ENCODE measurements around the gene ADAMTS10. TPM values are rescaled to one million over a fixed set of nuclear protein-coding genes. Genes with fewer than 3 reads are reported as not detected.

The ADAMTS10 gene
- total and polyA plus RNA-seq, 12 donors, result 2.0 to 190 (median 25.8) TPM

DNA sequence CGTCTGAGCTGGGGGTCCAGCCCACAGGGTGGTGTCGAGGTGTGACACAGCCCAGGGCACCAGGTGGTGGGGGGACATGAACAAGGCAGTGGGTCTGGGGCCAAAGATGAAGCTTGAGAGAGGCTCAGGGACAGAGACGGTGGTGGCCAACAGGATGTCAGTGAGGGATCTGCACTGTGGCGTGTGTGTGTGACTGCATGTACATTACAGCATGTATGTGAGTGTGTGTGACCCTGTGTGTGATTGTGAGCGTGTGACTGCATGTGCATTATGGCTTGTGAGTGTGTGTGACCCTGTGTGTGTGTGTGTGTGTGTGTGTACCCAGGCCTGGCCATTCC lies 1.6 kb downstream of the ADAMTS10 start:
- no peak for TF ChIP-seq CTCF (IDR thresholded peaks at IDR 0.05)
- no peak for TF ChIP-seq POLR2A (IDR thresholded peaks at IDR 0.05)
- no peak for DNase-seq
- peaks cover 0 to 5% of the 10 kb centered on the region in 2 donors for H3K36me3 ChIP-seq (replicated peaks in 1 of 2)
- peak overlapping the region in 2 of 4 donors; percentile 54 to 81 for H3K4me3 ChIP-seq
- H3K9me3 ChIP-seq (replicated peaks in 1 of 3), result no peaks in the 10 kb centered on the region
- intact Hi-C loops (cut with DNase I), result no loop called here
- no peaks in the 10 kb centered on the region for H3K27me3 ChIP-seq
- 37 to 53% (median 47%) methylated on average over 5 of the region's 5 CpGs for WGBS, 4 donors
- H3K4me1 ChIP-seq (replicated peaks in 1 of 2), result peaks cover 17 to 21% of the 10 kb centered on the region in 2 donors
- H3K27ac ChIP-seq, result peak overlapping the region in 3 of 5 donors; percentile 77 to 85 (median 85)

DNA sequence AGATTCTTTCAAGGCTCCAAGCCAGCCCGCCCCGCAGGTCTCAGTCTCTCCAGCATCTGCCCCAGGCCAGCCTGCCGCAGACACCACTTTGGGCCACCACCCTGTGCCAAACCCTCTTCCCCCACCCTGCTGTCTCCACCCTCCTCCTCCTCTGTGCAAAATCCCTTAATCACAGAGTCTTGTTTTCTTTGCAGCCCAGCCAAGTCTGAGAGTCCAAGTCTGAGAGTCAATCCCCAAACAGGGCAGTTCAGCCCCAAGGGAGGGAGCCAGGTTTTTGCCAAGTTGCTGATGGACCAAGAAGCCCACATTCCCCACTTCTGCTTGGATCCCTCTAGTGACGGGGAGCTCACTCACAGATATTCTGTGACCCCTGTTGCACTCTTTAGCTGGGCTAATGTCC lies 3.1 kb downstream of the ADAMTS10 start:
- TF ChIP-seq POLR2A (IDR thresholded peaks at IDR 0.05), result no peak
- TF ChIP-seq CTCF (IDR thresholded peaks at IDR 0.05), result no peak
- intact Hi-C loops (cut with DNase I), result no loop called here
- peak in 5 of 7 donors; percentile 24 to 65 (median 43) for DNase-seq
- Histone ChIP-seq H3K9me3 (replicated peaks in 1 of 3) (no peaks in the 10 kb centered on the region), H3K4me1 (replicated peaks in 1 of 2) (peaks cover 17 to 21% of the 10 kb centered on the region in 2 donors), H3K27ac (peak overlapping the region in 1 of 5 donors; percentile 6), H3K27me3 (no peaks in the 10 kb centered on the region), H3K4me3 (no peak overlapping the region), H3K36me3 (replicated peaks in 1 of 2) (peaks cover 0 to 16% of the 10 kb centered on the region in 2 donors)
- WGBS, 4 donors, result 47 to 81% (median 67%) methylated on average over 4 of the region's 4 CpGs

DNA sequence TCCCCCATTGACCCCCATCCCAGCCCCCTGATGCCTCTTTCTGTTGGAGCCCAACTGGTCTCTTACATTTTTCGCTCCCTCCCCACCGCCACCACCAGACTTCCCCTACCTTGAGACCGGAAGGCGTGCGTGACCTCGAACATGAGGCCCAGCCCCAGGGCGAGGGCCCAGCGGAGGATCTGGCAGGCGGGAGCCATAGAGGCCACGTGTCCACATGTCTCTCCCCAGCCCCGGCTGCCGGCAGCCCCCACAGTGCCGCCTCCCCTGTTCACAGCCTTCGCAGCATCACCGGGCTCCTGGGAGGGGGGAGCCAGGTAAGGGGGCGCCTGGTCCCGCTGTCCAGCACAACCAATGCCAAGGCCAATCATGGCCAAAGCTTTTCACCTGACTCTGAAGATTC lies 5.0 kb downstream of the ADAMTS10 start:
- Histone ChIP-seq H3K36me3 (replicated peaks in 1 of 2) (peaks cover 0 to 30% of the 10 kb centered on the region in 2 donors), H3K27me3 (no peaks in the 10 kb centered on the region), H3K4me1 (replicated peaks in 1 of 2) (peaks cover 10 to 11% of the 10 kb centered on the region in 2 donors), H3K4me3 (no peak overlapping the region), H3K27ac (no peak overlapping the region), H3K9me3 (replicated peaks in 1 of 3) (no peaks in the 10 kb centered on the region)
- TF ChIP-seq CTCF (IDR thresholded peaks at IDR 0.05) (no peak), POLR2A (IDR thresholded peaks at IDR 0.05) (no peak)
- WGBS, 4 donors, result 94 to 97% (median 95%) methylated on average over 15 to 17 of the region's 17 CpGs
- intact Hi-C loops (cut with DNase I), result no loop called here
- no peak for DNase-seq

GRCh38 chr19:8601796-8602195 lies 8.7 kb downstream of the ADAMTS10 start:
- H3K27me3 ChIP-seq, result no peaks in the 10 kb centered on the region
- no peaks in the 10 kb centered on the region for H3K4me1 ChIP-seq (replicated peaks in 1 of 2)
- H3K36me3 ChIP-seq (replicated peaks in 1 of 2), result peaks cover 0 to 45% of the 10 kb centered on the region in 2 donors
- H3K27ac ChIP-seq, result no peak overlapping the region
- no peaks in the 10 kb centered on the region for H3K9me3 ChIP-seq (replicated peaks in 1 of 3)
- intact Hi-C loops (cut with DNase I), result no loop called here
- no peak for DNase-seq
- H3K4me3 ChIP-seq, result no peak overlapping the region
- TF ChIP-seq POLR2A (IDR thresholded peaks at IDR 0.05) (no peak), CTCF (IDR thresholded peaks at IDR 0.05) (no peak)
- 83 to 95% (median 93%) methylated on average over 5 of the region's 5 CpGs for WGBS, 4 donors

Measured in adrenal gland (tissue), 12 donors.